Stimulated activated naive CD8-positive, alpha-beta T cell treated with anti-CD3 and anti-CD28 coated beads, Interleukin-15, amount 100 ng/mL, for 72 hours (primary cell): ENCODE results near the gene DMD.

ENCODE experiments used
- ATAC-seq: fragments of 150-1000 bp; cut with Tn5 transposase; 2 replicates; pipeline ENCODE4 v1.10.0; 2021; ENCODE audit warnings: mild to moderate bottlenecking, moderate library complexity
- DNase-seq, 2 donors: peaks; one replicate each; pipeline ENCODE4 v3.0.0; 2021 to 2022
- H3K27ac Mint-ChIP-seq, 2 donors: one replicate each; pipeline ENCODE4 v1.8.0; 2022; ENCODE audit warnings: mild to moderate bottlenecking in 2 of 2, mixed read lengths in 2 of 2, moderate library complexity in 2 of 2
- H3K27me3 Mint-ChIP-seq: one replicate; pipeline ENCODE4 v1.8.0; 2022; ENCODE audit warnings: mixed read lengths
- H3K4me1 Mint-ChIP-seq: one replicate; pipeline ENCODE4 v1.8.0; 2022; ENCODE audit warnings: mild to moderate bottlenecking, mixed read lengths
- H3K4me3 Mint-ChIP-seq, 2 donors: one replicate each; pipeline ENCODE4 v1.8.0; 2022; ENCODE audit warnings: mild to moderate bottlenecking in 2 of 2, mixed read lengths in 2 of 2, moderate library complexity in 1 of 2
- H3K9me3 Mint-ChIP-seq, 2 donors: one replicate each; pipeline ENCODE4 v1.8.0; 2022; ENCODE audit warnings: mixed read lengths in 2 of 2

Gene DMD

DNA sequence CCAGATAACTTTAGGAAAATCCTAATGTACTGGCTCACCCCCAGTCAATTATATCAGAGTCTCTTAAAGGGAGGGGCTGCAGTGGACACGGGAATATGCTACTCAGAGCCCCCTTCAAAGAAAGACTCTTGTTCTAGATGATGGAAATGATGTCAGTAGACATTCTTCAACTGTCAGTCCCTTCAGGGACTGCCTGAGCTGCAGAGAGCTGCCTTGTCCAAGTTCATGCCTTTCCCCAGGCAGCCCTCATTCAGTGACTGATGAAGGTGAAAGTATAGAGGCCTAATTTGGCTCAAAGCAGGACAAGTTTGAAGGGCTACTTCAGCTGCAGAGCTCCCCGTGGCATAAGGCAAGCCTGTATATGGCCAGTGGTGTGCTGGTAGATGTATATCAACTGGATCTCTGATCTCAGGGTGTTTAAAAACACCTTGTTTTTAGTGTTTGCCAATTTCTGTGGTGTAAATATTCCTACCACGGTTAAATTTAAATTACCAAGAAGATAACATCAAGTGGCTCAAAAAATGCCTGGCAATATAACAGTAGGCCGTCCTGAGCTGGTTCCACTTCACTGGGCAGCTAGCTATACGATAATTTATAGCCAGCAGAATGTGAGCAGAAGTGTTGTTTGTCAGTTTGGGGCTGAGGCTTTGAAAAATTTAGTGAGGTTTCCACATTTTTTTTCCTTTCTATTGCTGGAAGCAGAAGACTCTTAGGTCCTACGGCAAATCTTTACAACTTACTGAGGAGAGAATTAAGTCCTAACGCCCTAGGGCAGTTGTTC lies 1390.7 kb downstream of the DMD start:
- H3K27ac Mint-ChIP-seq, result no peak overlapping the region
- DNase-seq (no peak), ATAC-seq (no peak)
- no peaks in the 10 kb centered on the region for H3K4me1 Mint-ChIP-seq
- H3K9me3 Mint-ChIP-seq, result no peaks in the 10 kb centered on the region
- no peaks in the 10 kb centered on the region for H3K27me3 Mint-ChIP-seq
- no peak overlapping the region for H3K4me3 Mint-ChIP-seq

- no peak overlapping the region for H3K27ac Mint-ChIP-seq
- no peak overlapping the region for H3K4me3 Mint-ChIP-seq
- no peak for ATAC-seq
- DNase-seq, result no peak
- no peaks in the 10 kb centered on the region for H3K9me3 Mint-ChIP-seq
- H3K27me3 Mint-ChIP-seq, result no peaks in the 10 kb centered on the region
- H3K4me1 Mint-ChIP-seq, result no peaks in the 10 kb centered on the region
Measured at GRCh38 chrX:31819455-31819854, 1391.9 kb downstream of the DMD start.

GRCh38 chrX:31811106-31811505 lies 1400.2 kb downstream of the DMD start:
- Mint-ChIP-seq H3K9me3 (peaks cover 0 to 4% of the 10 kb centered on the region in 2 donors), H3K27me3 (no peaks in the 10 kb centered on the region), H3K4me1 (no peaks in the 10 kb centered on the region), H3K4me3 (no peak overlapping the region), H3K27ac (no peak overlapping the region)
- no peak for DNase-seq
- ATAC-seq, result no peak

DNA sequence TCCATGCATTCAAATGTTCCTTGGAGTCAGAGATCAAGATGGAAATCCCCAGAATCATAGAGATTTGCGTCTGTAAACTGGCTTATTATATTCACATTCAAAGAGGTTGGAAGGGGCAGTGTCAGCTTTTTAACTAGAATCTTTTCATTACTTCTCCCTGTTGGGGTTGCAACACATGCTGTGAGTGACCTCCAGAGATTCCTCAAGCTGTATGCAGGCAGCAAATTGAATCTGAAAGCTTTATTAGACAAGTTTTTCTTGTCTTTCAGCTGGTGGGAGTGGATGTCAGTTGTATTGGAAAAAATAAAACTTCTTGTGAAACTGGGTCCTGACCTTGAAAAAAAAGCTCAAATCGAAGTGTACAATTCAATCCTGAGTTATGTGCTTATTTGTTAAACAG lies 1403.0 kb downstream of the DMD start:
- H3K27ac Mint-ChIP-seq, result no peak overlapping the region
- DNase-seq (no peak), ATAC-seq (no peak)
- H3K27me3 Mint-ChIP-seq, result no peaks in the 10 kb centered on the region
- H3K9me3 Mint-ChIP-seq, result peaks cover 0 to 4% of the 10 kb centered on the region in 2 donors
- no peaks in the 10 kb centered on the region for H3K4me1 Mint-ChIP-seq
- no peak overlapping the region for H3K4me3 Mint-ChIP-seq

- H3K27ac Mint-ChIP-seq, result no peak overlapping the region
- DNase-seq (no peak), ATAC-seq (no peak)
- H3K27me3 Mint-ChIP-seq, result no peaks in the 10 kb centered on the region
- peaks cover 0 to 4% of the 10 kb centered on the region in 2 donors for H3K9me3 Mint-ChIP-seq
- no peak overlapping the region for H3K4me3 Mint-ChIP-seq
- H3K4me1 Mint-ChIP-seq, result no peaks in the 10 kb centered on the region
Measured at GRCh38 chrX:31807165-31807564, 1404.2 kb downstream of the DMD start.

DNA sequence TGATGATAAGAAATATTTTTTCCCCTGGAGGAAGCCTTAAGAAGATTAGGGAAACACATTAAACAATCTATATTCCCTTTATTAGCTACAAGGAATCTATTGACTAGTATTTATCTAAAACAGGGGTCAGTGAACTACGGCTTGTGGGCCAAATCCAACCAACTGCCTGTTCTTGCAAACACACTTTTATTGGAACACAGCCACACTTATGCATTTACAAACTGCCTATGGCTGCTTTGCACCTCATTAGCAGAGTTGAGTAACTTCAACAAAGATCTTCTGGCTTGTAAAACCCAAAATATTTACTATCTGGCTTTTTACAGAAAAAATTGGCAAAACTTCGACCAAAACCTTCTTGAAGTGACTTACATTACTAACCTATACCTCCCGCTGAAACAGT lies 1405.6 kb downstream of the DMD start:
- H3K9me3 Mint-ChIP-seq, result peaks cover 0 to 4% of the 10 kb centered on the region in 2 donors
- no peak overlapping the region for H3K4me3 Mint-ChIP-seq
- DNase-seq, result no peak
- no peak for ATAC-seq
- H3K27me3 Mint-ChIP-seq, result no peaks in the 10 kb centered on the region
- no peaks in the 10 kb centered on the region for H3K4me1 Mint-ChIP-seq
- H3K27ac Mint-ChIP-seq, result no peak overlapping the region

DNA sequence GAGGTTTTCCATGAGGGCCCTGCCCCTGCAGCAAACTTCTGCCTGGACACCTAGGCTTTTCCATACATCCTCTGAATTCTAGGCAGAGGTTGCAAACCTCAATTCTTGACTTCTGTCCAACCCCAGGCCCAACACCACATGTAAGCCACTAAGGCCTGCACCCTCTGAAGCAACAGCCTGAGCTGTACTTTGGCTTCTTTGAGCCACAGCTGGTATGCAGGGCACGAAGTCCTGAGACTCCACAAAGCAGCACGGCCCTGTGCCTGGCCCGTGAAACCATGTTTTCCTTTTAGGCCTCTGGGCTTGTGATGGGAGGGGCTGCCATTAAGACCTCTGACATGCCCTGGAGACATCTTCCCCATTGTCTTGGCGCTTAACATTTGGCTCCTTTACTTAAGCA lies 1411.1 kb downstream of the DMD start:
- Mint-ChIP-seq H3K4me3 (no peak overlapping the region), H3K4me1 (no peaks in the 10 kb centered on the region), H3K27me3 (no peaks in the 10 kb centered on the region), H3K27ac (no peak overlapping the region), H3K9me3 (no peaks in the 10 kb centered on the region)
- ATAC-seq (no peak), DNase-seq (no peak)

DNA sequence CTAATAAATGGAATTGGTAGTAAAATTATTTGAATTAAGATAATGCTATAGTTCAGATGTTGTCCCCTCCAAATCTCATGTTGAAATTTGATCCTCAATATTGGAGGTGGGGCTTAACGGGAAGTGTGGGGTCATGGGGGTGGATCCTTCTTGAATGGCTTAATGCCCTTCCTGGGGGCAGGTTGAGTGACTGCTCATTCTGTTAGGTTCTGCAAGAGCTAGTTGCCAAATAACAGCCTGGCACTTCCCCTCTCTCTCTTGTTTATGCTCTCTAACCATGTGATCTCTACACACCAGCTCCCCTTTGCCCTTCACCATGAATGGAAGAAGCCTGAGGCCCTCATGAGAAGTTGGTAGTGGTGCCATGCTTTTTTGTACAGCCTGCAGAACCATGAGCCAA lies 1414.7 kb downstream of the DMD start:
- H3K9me3 Mint-ChIP-seq, result no peaks in the 10 kb centered on the region
- no peak overlapping the region for H3K4me3 Mint-ChIP-seq
- H3K27me3 Mint-ChIP-seq, result no peaks in the 10 kb centered on the region
- H3K27ac Mint-ChIP-seq, result no peak overlapping the region
- ATAC-seq (no peak), DNase-seq (no peak)
- H3K4me1 Mint-ChIP-seq, result no peaks in the 10 kb centered on the region

GRCh38 chrX:31747411-31747810 lies 1463.9 kb downstream of the DMD start:
- Mint-ChIP-seq H3K4me1 (no peaks in the 10 kb centered on the region), H3K4me3 (no peak overlapping the region), H3K27ac (no peak overlapping the region), H3K27me3 (no peaks in the 10 kb centered on the region), H3K9me3 (no peaks in the 10 kb centered on the region)
- DNase-seq (no peak), ATAC-seq (no peak)

DNA sequence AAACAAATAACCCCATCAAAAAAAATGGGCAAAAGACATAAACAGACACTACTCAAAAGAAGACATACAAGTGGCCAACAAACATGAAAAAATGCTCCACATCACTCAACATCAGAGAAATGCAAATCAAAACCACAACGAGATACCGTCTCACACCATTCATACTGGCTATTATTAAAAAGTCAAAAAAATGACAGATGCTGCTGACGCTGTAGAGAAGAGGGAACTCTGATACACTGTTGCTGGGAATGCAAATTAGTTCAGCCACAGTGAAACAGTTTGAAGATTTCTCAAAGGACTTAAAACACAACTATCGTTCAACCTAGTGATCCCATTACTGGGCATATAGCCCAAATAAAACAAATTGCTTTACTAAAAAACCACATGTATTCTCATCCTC lies 1468.3 kb downstream of the DMD start:
- ATAC-seq, result no peak
- H3K4me3 Mint-ChIP-seq, result no peak overlapping the region

GRCh38 chrX:31717474-31717873 lies 1493.9 kb downstream of the DMD start:
- no peak overlapping the region for H3K4me3 Mint-ChIP-seq
- H3K27ac Mint-ChIP-seq, result no peak overlapping the region
- H3K9me3 Mint-ChIP-seq, result no peaks in the 10 kb centered on the region
- H3K4me1 Mint-ChIP-seq, result no peaks in the 10 kb centered on the region
- no peak for ATAC-seq
- no peak for DNase-seq
- no peaks in the 10 kb centered on the region for H3K27me3 Mint-ChIP-seq

More for the DNA sequence above, 1468.3 kb downstream of the DMD start:
- H3K4me1 Mint-ChIP-seq, result no peaks in the 10 kb centered on the region
- no peak for DNase-seq
- no peaks in the 10 kb centered on the region for H3K27me3 Mint-ChIP-seq
- H3K27ac Mint-ChIP-seq, result no peak overlapping the region
- no peaks in the 10 kb centered on the region for H3K9me3 Mint-ChIP-seq

GRCh38 chrX:31715675-31716074 lies 1495.7 kb downstream of the DMD start:
- ATAC-seq, result no peak
- H3K9me3 Mint-ChIP-seq, result no peaks in the 10 kb centered on the region
- H3K4me1 Mint-ChIP-seq, result no peaks in the 10 kb centered on the region
- no peaks in the 10 kb centered on the region for H3K27me3 Mint-ChIP-seq
- no peak for DNase-seq
- H3K27ac Mint-ChIP-seq, result no peak overlapping the region
- H3K4me3 Mint-ChIP-seq, result no peak overlapping the region

GRCh38 chrX:31714797-31715196 lies 1496.6 kb downstream of the DMD start:
- H3K9me3 Mint-ChIP-seq, result no peaks in the 10 kb centered on the region
- DNase-seq (no peak), ATAC-seq (no peak)
- H3K27ac Mint-ChIP-seq, result no peak overlapping the region
- H3K4me1 Mint-ChIP-seq, result no peaks in the 10 kb centered on the region
- H3K4me3 Mint-ChIP-seq, result no peak overlapping the region
- no peaks in the 10 kb centered on the region for H3K27me3 Mint-ChIP-seq

- Mint-ChIP-seq H3K4me3 (no peak overlapping the region), H3K27ac (no peak overlapping the region), H3K9me3 (no peaks in the 10 kb centered on the region), H3K27me3 (no peaks in the 10 kb centered on the region), H3K4me1 (no peaks in the 10 kb centered on the region)
- no peak for DNase-seq
- ATAC-seq, result no peak
Measured at GRCh38 chrX:31713120-31713519, 1498.2 kb downstream of the DMD start.

GRCh38 chrX:31711166-31711565 lies 1500.2 kb downstream of the DMD start:
- Mint-ChIP-seq H3K9me3 (no peaks in the 10 kb centered on the region), H3K4me3 (no peak overlapping the region), H3K27me3 (no peaks in the 10 kb centered on the region), H3K27ac (no peak overlapping the region), H3K4me1 (no peaks in the 10 kb centered on the region)
- ATAC-seq, result no peak
- no peak for DNase-seq

DNA sequence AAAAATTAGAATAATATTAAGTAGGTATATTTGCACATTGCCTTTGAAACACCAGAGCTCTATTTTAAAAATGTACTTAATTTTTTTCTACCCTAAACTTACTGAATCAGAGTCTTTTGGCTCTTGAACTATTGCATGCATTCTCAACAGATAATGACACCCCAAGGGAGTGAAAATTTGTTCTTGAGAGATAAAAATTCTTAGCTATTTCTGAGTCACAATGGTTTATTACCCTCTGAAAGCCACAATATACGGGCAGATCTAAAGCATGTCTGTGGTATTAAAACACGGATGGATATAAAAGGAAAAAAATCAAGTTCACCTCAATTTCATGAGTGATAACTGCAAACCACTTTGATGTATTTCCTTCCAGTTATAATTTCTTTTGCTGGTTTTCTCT lies 1503.2 kb downstream of the DMD start:
- no peak overlapping the region for H3K4me3 Mint-ChIP-seq
- ATAC-seq, result no peak

DNA sequence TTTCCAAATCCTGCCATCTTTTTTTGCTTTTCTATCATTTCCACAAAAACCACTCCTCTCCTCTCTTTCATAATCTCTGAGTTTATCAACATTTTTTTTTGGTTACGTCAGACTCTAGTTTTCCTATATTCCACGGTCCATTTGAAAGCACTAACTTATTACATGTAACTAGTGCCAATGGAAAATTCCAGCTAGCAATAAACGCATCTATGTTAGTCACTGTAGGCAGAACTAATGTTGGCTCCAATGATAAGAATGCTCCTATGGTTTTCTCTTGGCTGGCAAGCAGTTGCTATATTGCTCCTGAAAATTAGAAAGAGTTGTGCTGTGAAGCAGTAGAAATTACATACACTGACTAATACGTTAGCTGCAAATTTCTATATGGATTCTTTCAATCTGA lies 1504.9 kb downstream of the DMD start:
- H3K9me3 Mint-ChIP-seq, result peaks cover 0 to 11% of the 10 kb centered on the region in 2 donors
- DNase-seq, result no peak
- ATAC-seq, result no peak
- H3K4me3 Mint-ChIP-seq, result no peak overlapping the region
- no peaks in the 10 kb centered on the region for H3K4me1 Mint-ChIP-seq
- no peaks in the 10 kb centered on the region for H3K27me3 Mint-ChIP-seq
- H3K27ac Mint-ChIP-seq, result no peak overlapping the region

More for the DNA sequence above, 1503.2 kb downstream of the DMD start:
- H3K27me3 Mint-ChIP-seq, result no peaks in the 10 kb centered on the region
- H3K4me1 Mint-ChIP-seq, result no peaks in the 10 kb centered on the region
- no peak overlapping the region for H3K27ac Mint-ChIP-seq
- no peak for DNase-seq
- peaks cover 0 to 4% of the 10 kb centered on the region in 2 donors for H3K9me3 Mint-ChIP-seq
